Medulla oblongata (tissue), 1 donor: ENCODE data around the gene PAX2.
A peak's percentile ranks its signal among the peaks of the same experiment; 100 is the strongest.

ENCODE experiments used
- DNase-seq: peaks from one replicate; pipeline ENCODE4 v3.0.0-alpha.2; 2015; ENCODE audit errors: extremely low spot score

The PAX2 gene

DNA sequence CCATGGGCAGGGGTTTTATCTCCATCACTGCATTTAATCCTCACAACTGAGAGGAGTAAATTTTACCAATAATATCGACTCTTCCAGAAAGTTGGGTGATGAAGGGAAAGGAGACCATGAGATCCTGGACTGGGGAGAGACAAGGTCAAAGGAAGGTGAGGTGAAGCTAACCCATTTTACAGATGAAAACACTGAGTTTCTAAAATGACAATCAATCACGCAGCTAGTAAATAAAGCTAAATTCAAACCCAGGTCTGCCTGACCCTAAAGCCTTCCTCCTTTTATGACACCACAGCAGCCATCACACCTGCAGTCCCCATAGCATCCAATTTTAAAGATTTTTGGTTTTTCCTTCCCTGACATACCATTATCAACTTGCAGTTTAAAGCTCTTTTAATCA is 103.4 kb downstream of the PAX2 start:
- DNase-seq: no peak

DNA sequence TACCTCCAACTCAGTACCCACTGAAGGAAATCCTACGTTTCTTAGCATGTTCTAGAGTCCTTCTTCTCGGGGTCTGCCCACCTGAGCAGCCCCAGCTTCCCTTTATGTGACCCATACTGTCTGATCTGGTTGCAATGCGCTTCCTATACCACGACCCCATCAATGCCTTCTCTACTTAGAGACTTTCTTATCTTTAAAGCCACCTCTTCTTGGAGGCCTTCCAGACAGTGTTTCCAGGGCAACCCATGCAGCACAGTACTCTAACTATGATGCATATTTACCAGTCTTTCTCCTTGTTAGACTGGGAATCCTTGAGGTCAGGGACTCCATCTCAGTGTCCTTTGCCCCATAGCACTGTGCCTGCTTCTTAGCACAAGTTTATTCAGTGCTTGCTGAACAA is 112.9 kb downstream of the PAX2 start:
- DNase-seq: no peak

DNA sequence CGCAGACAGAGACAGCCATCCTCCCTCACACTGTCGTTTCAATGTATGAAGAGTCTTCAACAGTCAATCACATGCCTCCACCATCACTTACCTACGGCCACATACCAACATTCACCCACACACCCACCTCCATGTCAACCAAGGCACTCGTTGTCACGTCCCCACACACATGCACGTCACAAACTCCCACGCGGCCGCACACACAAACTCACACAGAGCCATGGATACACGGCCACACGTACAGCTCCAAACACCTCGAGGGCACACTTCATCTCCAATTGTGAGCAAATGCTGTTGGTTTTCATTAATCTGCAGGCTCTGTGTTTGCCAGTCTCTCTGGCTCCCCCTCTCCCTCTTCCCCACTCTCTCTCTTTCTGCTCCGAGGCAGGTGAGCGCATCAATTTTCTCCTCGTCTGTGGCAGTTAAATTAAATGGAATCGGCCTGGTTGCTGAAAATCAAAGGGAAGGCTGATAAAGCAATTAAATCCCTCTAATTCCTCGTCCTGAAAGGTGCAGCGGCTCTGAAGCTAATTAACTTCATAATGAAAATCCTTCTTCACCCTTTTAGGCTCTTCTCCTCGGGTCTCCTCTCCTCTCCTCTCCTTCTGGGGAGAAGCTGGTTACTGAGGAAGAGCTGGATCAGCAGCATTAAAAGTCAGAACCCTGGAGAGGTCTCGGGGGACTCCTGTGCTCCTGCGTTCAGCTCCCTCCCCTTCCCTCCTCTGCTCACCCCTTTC is 113.5 kb downstream of the PAX2 start:
- DNase-seq: no peak

DNA sequence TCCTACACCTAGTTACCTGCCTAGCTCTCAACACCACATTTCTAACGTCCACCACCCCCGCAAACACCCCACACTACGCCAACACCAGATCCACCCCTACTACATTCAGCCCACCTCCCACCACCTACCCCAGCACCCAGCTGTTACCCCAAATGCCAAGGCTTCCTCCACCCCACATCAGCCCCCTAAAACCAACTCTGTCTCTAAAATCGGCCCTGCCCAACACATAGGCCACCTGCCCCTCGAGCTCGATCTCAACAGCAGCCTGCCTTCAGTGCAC is 114.0 kb downstream of the PAX2 start:
- DNase-seq: no peak

GRCh38 chr10:100863433-100863832 is 118.1 kb downstream of the PAX2 start:
- DNase-seq: no peak

- DNase-seq: no peak
Measured at GRCh38 chr10:100864036-100864885, 118.9 kb downstream of the PAX2 start.

GRCh38 chr10:100864978-100865377 is 119.6 kb downstream of the PAX2 start:
- no peak for DNase-seq

- no peak for DNase-seq
Measured at GRCh38 chr10:100866010-100866409, 120.6 kb downstream of the PAX2 start.

DNA sequence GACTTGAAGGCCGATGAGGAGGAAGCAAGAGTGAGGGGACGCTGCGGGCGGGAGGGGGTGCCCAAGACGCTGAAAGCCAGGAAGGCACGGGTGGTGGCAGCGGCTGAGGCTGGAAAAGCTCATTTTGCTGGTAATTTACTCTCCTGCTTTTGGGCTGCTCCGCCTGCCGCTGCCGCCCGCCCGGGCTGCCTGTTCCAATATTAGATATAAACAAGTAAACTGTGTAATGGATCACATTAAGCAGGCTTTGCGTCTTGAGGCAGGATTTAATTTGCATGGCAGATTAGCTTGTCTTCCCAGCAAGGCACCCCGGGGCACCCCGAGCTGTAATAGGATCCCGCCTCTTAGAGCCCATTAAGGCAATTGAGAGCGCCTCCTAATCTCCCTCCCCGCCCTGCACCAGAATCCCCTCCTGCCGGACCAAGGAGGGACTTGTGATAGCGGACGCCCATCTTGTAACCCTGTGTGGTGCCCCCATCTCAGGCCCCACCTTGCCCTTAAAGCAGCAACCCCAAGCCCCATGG is 121.3 kb downstream of the PAX2 start:
- no peak for DNase-seq

- DNase-seq: no peak
Measured at GRCh38 chr10:100867261-100867963, 122.0 kb downstream of the PAX2 start.

- DNase-seq: no peak
Measured at GRCh38 chr10:100868382-100868781, 123.0 kb downstream of the PAX2 start.

- no peak for DNase-seq
Measured at GRCh38 chr10:100869399-100869798, 124.0 kb downstream of the PAX2 start.

GRCh38 chr10:100872034-100872791 is 126.8 kb downstream of the PAX2 start:
- peak; percentile 29 for DNase-seq

DNA sequence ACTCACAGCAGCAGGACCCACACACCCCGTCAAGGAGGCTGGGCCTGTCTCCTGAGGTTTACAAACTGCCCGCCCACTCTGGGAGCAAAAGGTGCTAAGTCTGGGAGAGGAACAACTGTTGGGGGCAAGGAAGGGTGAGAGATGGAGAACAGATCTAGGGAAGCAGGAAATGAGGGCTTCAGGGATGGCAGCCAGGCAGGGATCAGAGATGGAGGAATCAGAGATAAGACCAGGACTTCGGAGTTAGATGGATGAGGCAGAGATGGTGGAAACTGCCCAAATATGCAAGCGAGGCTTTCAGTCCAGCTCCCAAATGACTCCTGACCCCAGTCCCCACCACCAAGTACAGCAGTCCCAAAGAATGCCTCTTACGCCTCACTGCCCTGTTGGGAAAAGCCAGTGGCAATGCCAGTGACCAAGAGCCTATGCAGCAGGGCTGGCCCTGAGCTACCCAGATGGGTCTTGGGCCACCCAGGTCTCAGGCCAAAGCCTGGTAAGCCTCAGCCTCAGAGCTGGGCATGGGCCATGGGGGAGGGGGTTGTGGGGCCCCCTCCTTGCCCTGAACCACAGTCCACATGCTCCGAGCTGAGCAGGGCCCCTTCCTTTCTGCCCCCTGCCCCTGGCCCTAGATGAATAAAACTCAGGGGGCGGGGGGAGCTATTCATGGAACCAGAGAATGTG is 127.9 kb downstream of the PAX2 start:
- DNase-seq: no peak

DNA sequence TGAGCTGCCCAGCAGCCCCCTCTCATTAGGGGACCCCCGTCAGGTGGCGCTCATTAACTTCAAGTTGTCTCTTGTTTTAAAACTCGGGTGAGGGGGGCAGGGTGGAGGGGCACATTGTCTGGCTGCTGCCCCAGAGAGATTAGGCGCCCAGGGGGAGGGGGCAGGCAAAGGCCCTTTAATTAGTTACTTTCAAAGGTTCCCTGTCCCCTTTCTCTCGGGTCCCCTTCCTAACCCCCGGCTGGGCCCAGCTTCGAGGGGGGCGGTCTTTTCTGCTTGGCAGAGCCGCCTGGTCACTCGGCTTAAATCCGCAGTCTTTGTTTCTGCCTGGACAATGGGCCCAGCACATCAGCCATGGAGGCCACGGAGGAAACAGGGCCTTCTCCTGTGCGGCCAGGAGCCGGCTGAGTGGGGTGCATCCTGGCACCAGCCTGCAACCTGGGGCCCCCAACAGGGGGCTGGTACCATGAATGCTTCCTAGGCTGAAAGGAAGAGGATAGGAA is 128.5 kb downstream of the PAX2 start:
- DNase-seq: no peak

GRCh38 chr10:100874702-100875483 is 129.5 kb downstream of the PAX2 start:
- no peak for DNase-seq

DNA sequence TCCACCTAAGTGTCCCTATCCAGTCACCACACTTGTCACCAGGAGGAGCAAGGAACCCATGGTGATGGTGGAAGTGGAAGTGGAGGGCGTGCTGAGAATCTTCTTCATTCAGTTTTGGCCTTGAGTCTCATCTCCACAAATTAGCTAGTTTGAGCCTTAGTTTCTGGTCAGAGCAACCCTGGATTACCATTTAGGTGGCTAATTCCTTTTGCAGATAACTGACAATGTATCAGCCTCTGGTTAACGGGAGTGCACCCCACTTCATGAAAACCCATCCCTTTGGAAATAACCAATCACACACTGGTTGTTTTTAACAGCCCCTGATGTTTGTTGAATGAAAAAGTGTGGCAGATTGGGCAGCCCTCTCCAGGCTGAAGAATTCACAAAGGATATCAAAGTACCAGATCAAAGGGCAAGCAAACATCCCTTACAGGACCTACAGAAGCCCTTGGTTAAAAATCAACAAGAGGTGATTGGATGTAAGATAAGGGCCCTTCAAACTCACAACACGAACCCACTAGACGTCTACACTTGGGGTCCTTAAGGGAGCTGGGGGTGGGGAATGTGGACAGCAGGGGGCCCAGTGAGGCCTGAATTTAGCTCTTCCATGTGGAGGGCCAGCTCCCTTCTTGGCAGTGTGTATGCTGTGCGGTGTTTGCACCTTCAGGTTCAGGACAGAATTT is 130.2 kb downstream of the PAX2 start:
- DNase-seq: no peak

DNA sequence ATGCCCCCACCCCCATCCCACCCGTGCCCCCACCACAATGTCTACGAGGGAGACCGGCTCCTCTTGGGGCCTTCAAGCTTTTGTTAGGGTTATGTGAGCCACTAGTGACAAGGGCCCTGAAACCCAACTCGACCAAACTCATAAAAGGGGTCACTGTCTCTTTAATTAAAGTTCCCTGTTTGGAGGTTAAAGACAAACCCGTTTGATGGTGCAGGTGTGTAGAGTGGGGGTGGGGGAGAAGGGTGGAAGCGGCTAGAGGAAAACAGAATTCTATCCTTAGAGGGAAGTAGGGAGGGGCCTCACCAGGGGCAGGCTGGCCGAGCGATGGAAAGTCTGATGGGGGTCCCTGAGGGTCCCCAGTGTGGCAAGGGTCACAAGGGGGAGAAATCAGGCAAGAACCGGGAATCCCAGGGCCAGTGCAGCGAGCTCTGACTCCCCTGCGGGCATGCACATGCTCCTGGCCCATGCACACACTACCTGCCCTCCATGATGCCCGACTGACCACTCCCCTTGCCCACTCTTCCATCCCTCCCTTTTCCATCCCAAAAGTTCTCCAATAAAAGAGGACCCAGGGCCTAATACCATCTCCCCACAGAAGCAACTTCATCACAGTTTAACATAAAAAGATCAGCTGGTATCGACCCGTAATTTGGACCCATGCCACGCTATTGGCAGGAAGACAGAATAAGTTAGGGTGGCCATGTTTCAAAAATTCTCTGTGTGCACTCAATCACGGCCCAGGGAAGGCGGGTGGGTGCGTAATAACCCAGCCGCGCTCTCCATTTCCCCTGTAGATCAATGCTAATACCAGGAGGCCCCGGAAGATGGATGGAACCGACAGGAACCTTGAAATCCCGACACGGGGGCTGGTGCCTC is 131.4 kb downstream of the PAX2 start:
- no peak for DNase-seq

- no peak for DNase-seq
Measured at GRCh38 chr10:100877461-100877850, 132.1 kb downstream of the PAX2 start.
